WTC11 (cell line): ENCODE measurements around the gene FXYD3.

Source experiments
- NR2C2 ChIP-seq: sonication (generic); formaldehyde crosslinking; IDR thresholded peaks from 2 replicates; pipeline ENCODE4 v1.8.0; 2022; ENCODE audit warnings: mild to moderate bottlenecking, missing genetic modification reagents
- TF ChIP-seq, protein P1 (sequence below): fragments of 200-600 bp; IDR thresholded peaks from 2 replicates; pipeline ENCODE4 v1.8.0; 2022; ENCODE audit warnings: antibody characterized with exemption
- TF ChIP-seq, protein P2 (sequence below): sonication (generic); formaldehyde crosslinking; IDR thresholded peaks from 2 replicates; pipeline ENCODE4 v1.8.0; 2022; ENCODE audit warnings: missing genetic modification reagents

- TF ChIP-seq, protein P1, sequence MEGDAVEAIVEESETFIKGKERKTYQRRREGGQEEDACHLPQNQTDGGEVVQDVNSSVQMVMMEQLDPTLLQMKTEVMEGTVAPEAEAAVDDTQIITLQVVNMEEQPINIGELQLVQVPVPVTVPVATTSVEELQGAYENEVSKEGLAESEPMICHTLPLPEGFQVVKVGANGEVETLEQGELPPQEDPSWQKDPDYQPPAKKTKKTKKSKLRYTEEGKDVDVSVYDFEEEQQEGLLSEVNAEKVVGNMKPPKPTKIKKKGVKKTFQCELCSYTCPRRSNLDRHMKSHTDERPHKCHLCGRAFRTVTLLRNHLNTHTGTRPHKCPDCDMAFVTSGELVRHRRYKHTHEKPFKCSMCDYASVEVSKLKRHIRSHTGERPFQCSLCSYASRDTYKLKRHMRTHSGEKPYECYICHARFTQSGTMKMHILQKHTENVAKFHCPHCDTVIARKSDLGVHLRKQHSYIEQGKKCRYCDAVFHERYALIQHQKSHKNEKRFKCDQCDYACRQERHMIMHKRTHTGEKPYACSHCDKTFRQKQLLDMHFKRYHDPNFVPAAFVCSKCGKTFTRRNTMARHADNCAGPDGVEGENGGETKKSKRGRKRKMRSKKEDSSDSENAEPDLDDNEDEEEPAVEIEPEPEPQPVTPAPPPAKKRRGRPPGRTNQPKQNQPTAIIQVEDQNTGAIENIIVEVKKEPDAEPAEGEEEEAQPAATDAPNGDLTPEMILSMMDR, result no peak
- TF ChIP-seq, protein P2, sequence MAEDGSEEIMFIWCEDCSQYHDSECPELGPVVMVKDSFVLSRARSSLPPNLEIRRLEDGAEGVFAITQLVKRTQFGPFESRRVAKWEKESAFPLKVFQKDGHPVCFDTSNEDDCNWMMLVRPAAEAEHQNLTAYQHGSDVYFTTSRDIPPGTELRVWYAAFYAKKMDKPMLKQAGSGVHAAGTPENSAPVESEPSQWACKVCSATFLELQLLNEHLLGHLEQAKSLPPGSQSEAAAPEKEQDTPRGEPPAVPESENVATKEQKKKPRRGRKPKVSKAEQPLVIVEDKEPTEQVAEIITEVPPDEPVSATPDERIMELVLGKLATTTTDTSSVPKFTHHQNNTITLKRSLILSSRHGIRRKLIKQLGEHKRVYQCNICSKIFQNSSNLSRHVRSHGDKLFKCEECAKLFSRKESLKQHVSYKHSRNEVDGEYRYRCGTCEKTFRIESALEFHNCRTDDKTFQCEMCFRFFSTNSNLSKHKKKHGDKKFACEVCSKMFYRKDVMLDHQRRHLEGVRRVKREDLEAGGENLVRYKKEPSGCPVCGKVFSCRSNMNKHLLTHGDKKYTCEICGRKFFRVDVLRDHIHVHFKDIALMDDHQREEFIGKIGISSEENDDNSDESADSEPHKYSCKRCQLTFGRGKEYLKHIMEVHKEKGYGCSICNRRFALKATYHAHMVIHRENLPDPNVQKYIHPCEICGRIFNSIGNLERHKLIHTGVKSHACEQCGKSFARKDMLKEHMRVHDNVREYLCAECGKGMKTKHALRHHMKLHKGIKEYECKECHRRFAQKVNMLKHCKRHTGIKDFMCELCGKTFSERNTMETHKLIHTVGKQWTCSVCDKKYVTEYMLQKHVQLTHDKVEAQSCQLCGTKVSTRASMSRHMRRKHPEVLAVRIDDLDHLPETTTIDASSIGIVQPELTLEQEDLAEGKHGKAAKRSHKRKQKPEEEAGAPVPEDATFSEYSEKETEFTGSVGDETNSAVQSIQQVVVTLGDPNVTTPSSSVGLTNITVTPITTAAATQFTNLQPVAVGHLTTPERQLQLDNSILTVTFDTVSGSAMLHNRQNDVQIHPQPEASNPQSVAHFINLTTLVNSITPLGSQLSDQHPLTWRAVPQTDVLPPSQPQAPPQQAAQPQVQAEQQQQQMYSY (CRISPR knock-in tag), result no peak
- no peak for TF ChIP-seq NR2C2
These were observed 38.0 kb upstream of the FXYD3 start for GRCh38 chr19:35077411-35078223.
